ENCODE data around the gene LIN52.

Gene LIN52

DNA sequence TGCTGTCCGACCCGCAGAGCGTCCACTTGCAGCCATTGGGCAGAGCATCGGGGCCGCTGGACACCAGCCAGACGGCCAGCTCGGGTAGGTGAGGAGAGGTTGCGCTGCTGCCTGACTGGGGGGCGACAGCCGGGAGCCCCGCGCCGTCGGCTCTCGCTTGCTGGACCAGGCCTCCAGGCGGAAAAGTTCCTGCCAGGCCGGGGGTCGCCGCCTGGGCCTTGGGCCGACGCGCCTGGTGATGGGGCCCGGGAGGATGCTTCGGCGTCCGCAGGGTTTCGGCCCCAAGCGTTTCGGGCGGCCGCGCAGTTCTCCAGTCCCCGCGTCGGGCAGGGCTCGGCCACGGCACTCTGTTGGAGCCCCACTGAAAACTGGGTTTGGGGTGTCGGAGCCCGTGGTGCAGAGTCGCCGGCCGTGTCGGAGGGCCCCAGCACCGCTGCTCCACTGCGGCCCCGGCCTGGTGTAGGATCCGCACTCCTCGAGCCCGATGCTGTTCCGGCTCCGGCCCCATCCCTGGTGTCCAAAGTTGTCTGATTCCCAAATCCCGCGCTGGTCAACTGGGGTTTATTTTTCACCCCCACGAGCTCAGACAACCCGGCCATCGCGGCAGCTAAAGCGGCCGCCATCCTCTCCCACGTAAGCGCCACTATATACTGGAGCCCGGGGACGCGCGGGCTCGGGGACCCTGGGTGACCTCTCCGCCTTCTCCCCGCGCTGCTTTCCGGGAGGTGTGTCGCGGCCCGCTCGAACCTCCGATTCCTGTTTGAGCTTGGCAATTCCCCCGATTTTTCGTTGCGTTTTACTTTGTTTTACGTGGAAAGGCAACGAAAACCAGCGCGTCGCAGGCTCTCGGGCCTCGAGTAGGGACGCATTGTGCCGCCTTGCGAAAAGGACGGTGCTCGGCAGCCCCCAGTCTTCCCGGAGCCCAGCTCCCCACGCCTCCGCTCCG lies 155.4 kb downstream of the LIN52 start:
- DNase-seq = no peak

DNA sequence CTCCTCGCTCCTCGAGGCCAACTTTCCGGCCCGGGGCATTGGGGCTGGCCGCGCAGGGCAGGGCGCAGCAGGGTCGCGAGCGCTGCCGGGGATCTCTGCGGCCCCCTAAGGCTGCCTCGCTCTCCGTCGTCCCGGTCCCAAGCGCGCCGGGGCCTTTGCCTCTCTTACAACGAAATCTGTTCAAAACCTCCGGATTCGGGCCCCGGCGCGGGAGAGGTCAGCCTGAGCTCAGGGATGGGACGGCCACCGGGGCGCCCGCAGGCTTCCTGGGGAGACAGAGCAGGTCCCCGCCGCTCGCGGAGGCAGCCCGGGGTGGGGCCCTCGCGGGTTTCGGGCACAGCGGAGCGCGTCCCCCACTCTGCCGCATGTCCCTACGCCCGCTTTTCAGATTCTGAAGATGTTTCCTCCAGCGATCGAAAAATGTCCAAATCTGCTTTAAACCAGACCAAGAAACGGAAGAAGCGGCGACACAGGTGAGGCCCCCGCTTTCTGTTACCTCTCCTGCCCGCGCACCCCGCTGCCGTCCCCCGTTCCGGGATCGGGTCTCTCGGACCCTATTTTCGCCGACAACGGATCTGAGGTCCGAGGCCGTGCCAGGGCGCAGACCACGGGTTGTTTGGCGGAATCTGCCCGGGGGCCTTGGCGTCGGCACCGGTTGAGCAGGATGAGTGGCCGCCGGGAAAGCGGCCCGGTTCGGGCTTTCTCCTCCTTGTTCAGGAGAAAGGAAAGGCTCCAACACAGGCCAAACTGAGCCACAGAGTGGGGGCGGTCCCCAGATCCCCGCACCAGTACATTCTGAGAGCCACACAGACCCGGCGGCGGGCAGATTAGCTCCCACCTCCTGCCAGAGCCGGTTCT lies 156.3 kb downstream of the LIN52 start:
- DNase-seq = no peak

DNA sequence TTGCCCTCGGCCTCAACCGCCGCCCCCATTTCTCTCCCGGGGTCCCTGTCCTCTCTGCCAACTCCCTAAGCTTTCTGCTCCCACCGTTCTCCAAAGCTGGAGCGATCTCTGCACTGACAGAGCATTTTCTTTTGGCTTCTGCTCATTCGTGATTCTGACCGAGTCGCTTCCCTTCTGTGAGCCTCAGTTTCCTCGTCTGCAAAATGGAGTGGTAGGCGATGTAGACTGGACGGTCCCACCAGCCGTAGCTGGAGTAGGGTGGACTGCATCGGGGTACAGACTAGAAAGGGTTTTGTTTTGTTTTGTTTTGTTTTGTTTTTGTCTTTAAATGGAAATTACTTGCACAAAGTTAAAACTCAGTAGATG lies 156.9 kb downstream of the LIN52 start:
- DNase-seq = no peak

DNA sequence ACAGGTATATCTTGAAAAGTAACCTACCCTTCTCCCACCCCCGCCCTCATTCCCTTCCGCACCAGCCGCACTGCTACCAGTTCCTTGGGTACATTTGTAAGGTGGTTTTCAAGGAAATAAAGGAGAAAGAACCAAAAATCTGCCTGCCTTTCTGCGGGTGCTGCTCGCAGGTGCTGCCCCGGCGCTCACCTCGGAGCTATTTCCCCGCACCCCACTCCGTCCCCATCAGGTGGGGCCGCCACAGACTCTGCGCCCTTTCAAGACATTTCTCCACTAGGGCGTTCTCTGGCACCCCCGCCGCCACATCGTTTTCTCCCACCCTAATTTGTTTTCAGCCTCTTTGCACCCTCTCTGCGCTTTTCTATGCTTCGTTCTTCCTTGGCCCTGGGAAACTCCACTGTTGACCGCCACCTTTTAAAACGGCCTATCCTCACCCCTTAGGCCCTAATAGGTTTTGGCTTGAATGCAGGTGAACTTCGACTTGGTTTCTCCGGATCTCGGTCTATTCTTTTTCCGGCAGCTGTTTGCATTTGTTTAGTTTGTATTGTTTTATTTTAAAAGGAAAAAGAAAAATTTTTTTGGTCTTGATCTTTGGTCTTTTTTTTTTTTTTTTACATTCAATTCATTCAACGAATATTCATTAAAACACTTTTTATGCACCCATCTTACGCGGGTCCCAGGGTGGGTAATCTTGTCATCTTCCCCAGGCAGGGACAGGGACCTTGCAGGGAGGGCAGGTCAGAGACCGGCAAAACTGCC lies 157.4 kb downstream of the LIN52 start:
- DNase-seq = no peak

DNA sequence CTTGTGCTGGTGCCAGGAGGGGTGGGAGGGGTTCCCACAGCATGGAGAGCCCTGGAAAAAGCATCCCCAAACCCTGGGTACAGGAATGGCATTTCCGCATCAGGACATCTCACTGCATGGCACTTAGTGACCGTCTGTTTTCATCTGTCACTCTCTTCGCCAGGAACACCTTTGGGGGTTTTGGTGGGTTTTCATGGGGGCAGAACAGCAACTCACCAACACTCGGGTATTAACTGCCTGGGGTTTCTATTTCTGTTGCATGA lies 158.0 kb downstream of the LIN52 start:
- no peak for DNase-seq

DNA sequence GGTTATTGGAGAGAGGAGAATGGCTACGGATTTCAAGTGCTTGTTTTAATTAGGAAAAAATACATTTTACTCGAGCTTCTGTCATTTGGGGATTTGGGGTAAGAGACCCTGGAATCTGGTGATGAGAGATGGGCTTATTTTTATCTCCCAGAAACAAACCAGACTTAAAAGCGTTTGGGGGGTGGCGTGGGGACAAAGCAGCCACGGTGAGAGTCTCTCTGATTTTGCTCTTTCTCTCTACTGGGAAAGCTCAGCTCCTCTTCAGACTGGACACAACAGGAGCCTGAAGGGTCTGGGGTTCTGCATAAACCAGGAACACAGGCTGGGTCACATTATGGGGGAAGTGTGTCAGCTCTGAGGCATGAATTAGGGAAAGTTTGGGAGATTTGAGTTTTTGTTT lies 158.3 kb downstream of the LIN52 start:
- DNase-seq = no peak

DNA sequence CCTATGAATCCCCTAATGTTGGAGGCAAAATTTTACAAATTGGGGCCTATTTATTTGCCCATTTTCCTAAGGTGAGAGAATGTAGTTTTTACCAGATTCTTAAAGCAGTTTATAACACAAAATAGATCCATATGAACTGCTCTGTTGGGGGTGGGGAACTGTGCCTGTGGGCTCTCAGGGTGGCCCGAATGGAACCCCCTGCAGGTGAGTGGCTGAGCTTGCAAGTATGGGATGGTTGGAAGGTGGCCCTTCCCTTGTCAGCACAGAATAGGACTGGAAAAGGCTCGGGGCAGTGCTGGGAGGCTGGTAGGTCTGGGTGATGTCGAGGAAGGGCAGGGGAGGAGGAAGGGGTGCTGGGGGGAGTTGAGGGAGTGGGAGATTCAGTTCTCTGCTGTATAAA lies 159.4 kb downstream of the LIN52 start:
- DNase-seq = no peak

DNA sequence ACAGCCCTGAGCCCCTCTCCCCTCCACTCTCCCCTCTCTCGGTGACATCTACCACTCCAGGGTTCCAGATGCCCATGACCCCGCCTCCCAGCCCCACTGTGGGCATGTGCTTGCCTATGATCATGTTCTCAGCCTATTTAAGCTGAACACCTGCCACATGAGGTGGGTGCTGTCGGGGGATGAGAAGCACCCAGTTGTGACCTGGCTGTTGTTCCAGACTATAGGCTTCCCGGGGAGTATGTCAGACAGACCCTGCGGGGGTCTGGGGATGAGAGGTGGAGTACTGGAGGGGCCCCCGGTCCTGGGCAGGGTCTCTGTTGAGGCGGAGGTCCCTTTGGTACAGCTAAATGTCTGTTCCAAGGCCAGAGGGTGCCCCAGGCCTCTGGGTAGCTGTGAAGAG lies 160.5 kb downstream of the LIN52 start:
- DNase-seq = no peak

DNA sequence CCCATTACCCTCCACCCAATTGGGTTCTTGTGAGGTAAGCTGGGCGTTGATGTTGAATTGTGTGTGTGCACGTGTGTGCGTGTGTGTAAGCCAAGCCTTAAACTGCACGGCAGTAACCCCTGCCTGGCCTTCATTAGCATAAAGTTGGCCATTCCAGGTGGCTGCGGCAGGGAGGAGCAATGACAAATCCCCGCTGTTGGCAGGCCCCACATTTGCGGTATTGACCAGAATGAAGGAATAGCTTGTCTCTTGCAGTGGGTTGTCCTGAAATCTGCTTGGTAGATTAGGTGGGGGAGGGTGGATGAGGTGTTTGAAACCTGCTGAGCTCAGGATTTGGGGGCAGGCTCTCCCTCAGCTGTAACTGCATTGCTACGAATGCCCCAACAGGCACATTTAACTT lies 161.8 kb downstream of the LIN52 start:
- no peak for DNase-seq

DNA sequence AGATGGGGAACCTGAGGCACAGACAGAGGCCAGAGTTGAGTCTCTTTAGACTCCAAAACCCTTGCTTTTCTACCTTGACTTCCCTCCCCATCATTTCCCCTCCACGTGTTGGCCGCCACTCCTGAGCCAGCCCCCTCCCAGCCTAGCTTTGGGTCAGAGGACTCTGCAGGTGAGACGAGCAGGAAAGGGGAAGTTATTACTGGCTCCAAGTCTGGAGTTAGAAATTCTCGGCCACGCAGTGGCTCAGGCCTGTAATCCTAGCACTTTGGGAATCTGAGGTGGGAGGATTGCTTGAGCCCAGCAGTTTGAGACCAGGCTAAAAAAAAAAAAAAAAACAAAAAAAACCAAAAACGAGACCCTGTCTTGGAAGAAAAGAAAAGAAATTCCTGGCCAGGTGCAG lies 163.3 kb downstream of the LIN52 start:
- DNase-seq = no peak

DNA sequence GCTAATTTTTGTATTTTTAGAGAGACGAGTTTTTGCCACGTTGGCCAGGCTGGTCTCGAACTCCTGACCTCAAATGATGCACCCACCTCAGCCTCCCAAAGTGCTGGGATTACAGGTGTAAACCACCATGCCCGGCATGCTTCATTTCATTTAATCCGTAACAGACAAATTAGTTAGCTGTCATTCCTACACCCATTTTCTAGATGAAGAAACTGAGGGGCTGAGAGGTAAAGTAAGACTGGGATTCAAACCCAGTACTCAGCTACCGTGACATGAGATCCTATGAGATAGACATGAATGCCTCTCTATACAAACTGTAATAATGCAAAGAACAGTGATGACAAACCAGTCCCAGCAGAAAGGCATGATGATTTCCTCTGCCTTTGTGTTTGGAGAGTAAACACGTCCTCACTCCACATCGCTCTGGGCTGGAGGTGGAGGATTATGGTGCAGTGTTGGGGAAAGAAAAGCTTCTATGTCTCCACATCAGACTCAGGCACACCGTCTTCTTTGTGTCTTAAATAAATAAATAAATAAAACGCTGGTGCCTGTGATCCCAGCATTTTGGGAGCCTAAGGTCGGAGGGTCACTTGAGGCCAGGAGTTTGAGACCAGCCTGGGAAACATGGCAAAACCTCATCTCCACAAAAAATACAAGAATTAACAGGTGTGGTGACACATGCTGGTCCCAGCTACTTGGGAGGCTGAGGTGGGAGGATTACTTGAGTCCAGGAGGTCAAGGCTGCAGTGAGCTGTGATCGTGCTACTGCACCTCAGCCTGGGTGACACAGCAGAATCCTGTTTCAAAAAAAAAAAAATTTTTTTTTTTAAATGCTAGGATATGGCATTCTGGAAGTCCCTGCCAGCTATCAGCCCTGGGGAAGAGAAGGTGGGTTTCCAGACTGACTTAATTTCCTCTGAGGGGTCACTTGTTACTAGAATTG lies 164.9 kb downstream of the LIN52 start:
- DNase-seq = no peak
